Sigmoid colon (tissue), 4 donors: ENCODE results near the gene PRTG.

Experiments used
- CTCF ChIP-seq, 4 experiments: fragments of 450-650 bp in 3 of 4; fragments of 200-600 bp in 1 of 4; IDR thresholded peaks; one replicate each; pipeline ENCODE4 v1.5.1; 2016 to 2019; ENCODE audit warnings: antibody characterized with exemption in 4 of 4, mild to moderate bottlenecking in 3 of 4, moderate library complexity in 2 of 4
- POLR2A ChIP-seq, 2 donors: fragments of 450-650 bp; IDR thresholded peaks; one replicate each; pipeline ENCODE4 v1.6.1; 2016; ENCODE audit warnings: antibody characterized with exemption in 2 of 2, mild to moderate bottlenecking in 2 of 2, moderate library complexity in 2 of 2
- POLR2AphosphoS5 ChIP-seq, 4 donors: sonication (generic); formaldehyde crosslinking; IDR thresholded peaks; one replicate each; pipeline ENCODE4 v1.6.1; 2017; ENCODE audit warnings: antibody characterized with exemption in 4 of 4

- TF ChIP-seq CTCF (IDR thresholded peaks at IDR 0.05), result no peak
- TF ChIP-seq POLR2A (IDR thresholded peaks at IDR 0.05), result no peak
- TF ChIP-seq POLR2AphosphoS5 (IDR thresholded peaks at IDR 0.05), result no peak
Observed at GRCh38 chr15:55573224-55573623, 169.7 kb downstream of the PRTG start.
